ENCODE data around the gene INTS13.

GRCh38 chr12:26855337-26855736 lies 82.4 kb downstream of the INTS13 start:
- TF ChIP-seq, protein P1, sequence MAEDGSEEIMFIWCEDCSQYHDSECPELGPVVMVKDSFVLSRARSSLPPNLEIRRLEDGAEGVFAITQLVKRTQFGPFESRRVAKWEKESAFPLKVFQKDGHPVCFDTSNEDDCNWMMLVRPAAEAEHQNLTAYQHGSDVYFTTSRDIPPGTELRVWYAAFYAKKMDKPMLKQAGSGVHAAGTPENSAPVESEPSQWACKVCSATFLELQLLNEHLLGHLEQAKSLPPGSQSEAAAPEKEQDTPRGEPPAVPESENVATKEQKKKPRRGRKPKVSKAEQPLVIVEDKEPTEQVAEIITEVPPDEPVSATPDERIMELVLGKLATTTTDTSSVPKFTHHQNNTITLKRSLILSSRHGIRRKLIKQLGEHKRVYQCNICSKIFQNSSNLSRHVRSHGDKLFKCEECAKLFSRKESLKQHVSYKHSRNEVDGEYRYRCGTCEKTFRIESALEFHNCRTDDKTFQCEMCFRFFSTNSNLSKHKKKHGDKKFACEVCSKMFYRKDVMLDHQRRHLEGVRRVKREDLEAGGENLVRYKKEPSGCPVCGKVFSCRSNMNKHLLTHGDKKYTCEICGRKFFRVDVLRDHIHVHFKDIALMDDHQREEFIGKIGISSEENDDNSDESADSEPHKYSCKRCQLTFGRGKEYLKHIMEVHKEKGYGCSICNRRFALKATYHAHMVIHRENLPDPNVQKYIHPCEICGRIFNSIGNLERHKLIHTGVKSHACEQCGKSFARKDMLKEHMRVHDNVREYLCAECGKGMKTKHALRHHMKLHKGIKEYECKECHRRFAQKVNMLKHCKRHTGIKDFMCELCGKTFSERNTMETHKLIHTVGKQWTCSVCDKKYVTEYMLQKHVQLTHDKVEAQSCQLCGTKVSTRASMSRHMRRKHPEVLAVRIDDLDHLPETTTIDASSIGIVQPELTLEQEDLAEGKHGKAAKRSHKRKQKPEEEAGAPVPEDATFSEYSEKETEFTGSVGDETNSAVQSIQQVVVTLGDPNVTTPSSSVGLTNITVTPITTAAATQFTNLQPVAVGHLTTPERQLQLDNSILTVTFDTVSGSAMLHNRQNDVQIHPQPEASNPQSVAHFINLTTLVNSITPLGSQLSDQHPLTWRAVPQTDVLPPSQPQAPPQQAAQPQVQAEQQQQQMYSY (CRISPR knock-in tag; IDR thresholded peaks at IDR 0.05), result no peak
- TF ChIP-seq, protein P2, sequence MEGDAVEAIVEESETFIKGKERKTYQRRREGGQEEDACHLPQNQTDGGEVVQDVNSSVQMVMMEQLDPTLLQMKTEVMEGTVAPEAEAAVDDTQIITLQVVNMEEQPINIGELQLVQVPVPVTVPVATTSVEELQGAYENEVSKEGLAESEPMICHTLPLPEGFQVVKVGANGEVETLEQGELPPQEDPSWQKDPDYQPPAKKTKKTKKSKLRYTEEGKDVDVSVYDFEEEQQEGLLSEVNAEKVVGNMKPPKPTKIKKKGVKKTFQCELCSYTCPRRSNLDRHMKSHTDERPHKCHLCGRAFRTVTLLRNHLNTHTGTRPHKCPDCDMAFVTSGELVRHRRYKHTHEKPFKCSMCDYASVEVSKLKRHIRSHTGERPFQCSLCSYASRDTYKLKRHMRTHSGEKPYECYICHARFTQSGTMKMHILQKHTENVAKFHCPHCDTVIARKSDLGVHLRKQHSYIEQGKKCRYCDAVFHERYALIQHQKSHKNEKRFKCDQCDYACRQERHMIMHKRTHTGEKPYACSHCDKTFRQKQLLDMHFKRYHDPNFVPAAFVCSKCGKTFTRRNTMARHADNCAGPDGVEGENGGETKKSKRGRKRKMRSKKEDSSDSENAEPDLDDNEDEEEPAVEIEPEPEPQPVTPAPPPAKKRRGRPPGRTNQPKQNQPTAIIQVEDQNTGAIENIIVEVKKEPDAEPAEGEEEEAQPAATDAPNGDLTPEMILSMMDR (IDR thresholded peaks at IDR 0.05), result no peak
- no peak for TF ChIP-seq CBFB (CRISPR knock-in tag; IDR thresholded peaks at IDR 0.05; ENCODE audit: low read depth)
- TF ChIP-seq TEAD4 (CRISPR knock-in tag; IDR thresholded peaks at IDR 0.05), result no peak
- TF ChIP-seq TP53 (CRISPR knock-in tag; IDR thresholded peaks at IDR 0.05), result no peak

All from WTC11 (cell line).